Measurements from ENCODE around the gene CNIH3. TPM values are rescaled to one million over a fixed set of nuclear protein-coding genes. Genes with fewer than 3 reads are reported as not detected.

The CNIH3 gene
- total RNA-seq, 1 experiment from 2014 or later, result 4.2 TPM

- Mint-ChIP-seq H3K27ac (no peak overlapping the region), H3K4me3 (no peak overlapping the region)
Observed at GRCh38 chr1:224665016-224665415, 48.9 kb downstream of the CNIH3 start.

More at GRCh38 chr1:224665016-224665415, 48.9 kb downstream of the CNIH3 start:
- H3K79me1 ChIP-seq (ENCODE audit: insufficient read depth, low read depth, low read length, poor library complexity, severe bottlenecking), result no peaks in the 10 kb centered on the region
- H3K14ac ChIP-seq (ENCODE audit: insufficient read depth, low read length), result no peak overlapping the region
- no peak overlapping the region for H3K4ac ChIP-seq (ENCODE audit: low read depth, low read length)
- peaks cover 0 to 2% (median 0%) of the 10 kb centered on the region in 3 experiments; a peak in 3 of 7 replicates for H3K36me3 Mint-ChIP-seq (ENCODE audit: insufficient read depth in 1 of 3, low read depth in 3 of 3)
- peaks cover 0 to 2% of the 10 kb centered on the region in 2 experiments; a peak in 1 of 5 replicates for H3K9me3 Mint-ChIP-seq
- no peak overlapping the region for H3T11ph ChIP-seq (ENCODE audit: low read length)
- no peak overlapping the region for H4K5ac ChIP-seq (ENCODE audit: insufficient read length, low read depth, low read length)
- no peak overlapping the region for H3K27ac ChIP-seq (ENCODE audit: insufficient read length, low read depth, low read length)
- no peak overlapping the region for H3K56ac ChIP-seq (ENCODE audit: insufficient read length, low read depth, low read length)
- no CpG with 5 or more reads among the region's 3 CpGs for WGBS (ENCODE audit: extremely low coverage, insufficient read length, low lambda C conversion rate)
- no peak overlapping the region for H2AK5ac ChIP-seq (ENCODE audit: insufficient read length, low read length)
- no peak overlapping the region for H2BK20ac ChIP-seq (ENCODE audit: low read depth, low read length, poor library complexity, severe bottlenecking)
- no peaks in the 10 kb centered on the region for H3K27me3 ChIP-seq (ENCODE audit: insufficient read depth, low read length)
- no peak overlapping the region for H2AFZ ChIP-seq (ENCODE audit: low read length)
- H2BK12ac ChIP-seq (ENCODE audit: insufficient read length, low read depth, low read length), result no peak overlapping the region
- no peak overlapping the region for H3K18ac ChIP-seq (ENCODE audit: insufficient read length, low read depth, low read length)
- H2BK15ac ChIP-seq (ENCODE audit: low read depth, low read length), result no peak overlapping the region
- H4K8ac ChIP-seq (replicated peaks; ENCODE audit: insufficient read length, low read depth, low read length), result no peak overlapping the region
- H3K27me3 Mint-ChIP-seq (ENCODE audit: low read depth), result peaks cover 2% of the 10 kb centered on the region; the same call in 1 of the 2 replicates
- no peak for DNase-seq
- H3K79me2 ChIP-seq (ENCODE audit: insufficient read depth, low read length), result no peaks in the 10 kb centered on the region
- peaks cover 2 to 5% of the 10 kb centered on the region in 2 experiments; a peak in 3 of 4 replicates for H3K4me1 Mint-ChIP-seq
- H3K9ac ChIP-seq (ENCODE audit: extremely low read depth, insufficient read length, low read length), result no peak overlapping the region
- no peaks in the 10 kb centered on the region for H4K20me1 ChIP-seq (ENCODE audit: control insufficient read depth, insufficient read depth, insufficient read length)
- H3K4me1 ChIP-seq (ENCODE audit: insufficient read depth, low read length), result no peaks in the 10 kb centered on the region
- no peaks in the 10 kb centered on the region for H3K23me2 ChIP-seq (ENCODE audit: insufficient read length, low read depth, low read length, poor library complexity, severe bottlenecking)
- H2BK120ac ChIP-seq (ENCODE audit: low read depth, low read length, poor library complexity, severe bottlenecking), result no peak overlapping the region
- H4K91ac ChIP-seq (ENCODE audit: insufficient read length, low read depth, low read length), result no peak overlapping the region
- no peaks in the 10 kb centered on the region for H3K9me3 ChIP-seq (ENCODE audit: control insufficient read depth, low read depth, low read length)
- H3K23ac ChIP-seq (ENCODE audit: insufficient read length, low read depth, low read length), result no peak overlapping the region
- H2BK5ac ChIP-seq (ENCODE audit: insufficient read length, low read length), result no peak overlapping the region
- H3K4me2 ChIP-seq (ENCODE audit: insufficient read depth, insufficient read length, low read length), result no peak overlapping the region
- no peak for TF ChIP-seq CTCF (conservative IDR thresholded peaks at IDR 0.05)
